ENCODE measurements around the gene PIAS1. TPM values are rescaled to one million over a fixed set of nuclear protein-coding genes. Genes with fewer than 3 reads are reported as not detected.

The PIAS1 gene
- total RNA-seq, 1 donor from 2014 or later, result 56.3 TPM

DNA sequence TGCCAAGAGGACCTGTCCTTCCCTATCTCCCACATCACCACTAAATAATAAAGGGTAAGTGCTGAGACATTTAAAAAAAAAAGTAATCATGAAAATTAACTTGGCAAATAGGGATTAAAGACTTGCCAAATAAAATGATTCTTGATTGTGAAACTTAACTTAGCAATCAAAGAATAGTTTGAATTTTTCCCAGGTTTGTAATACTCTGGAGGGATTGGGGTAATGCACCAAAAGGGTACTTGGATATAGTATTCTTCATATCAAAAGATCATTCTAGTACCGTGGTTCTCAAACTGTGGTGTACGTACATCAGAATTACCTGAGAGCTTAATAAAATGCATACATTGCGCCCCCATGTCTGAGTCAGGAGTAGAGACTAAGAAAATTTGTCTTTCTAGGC lies 122.5 kb downstream of the PIAS1 start:
- no peaks in the 10 kb centered on the region for H3K4me1 Mint-ChIP-seq
- ATAC-seq (ENCODE audit: low read depth), result no peak
- no peak for TF ChIP-seq CTCF (IDR thresholded peaks at IDR 0.05)
- peak overlapping the region; percentile 13 for H3K27ac Mint-ChIP-seq
- H3K4me3 Mint-ChIP-seq, result no peak overlapping the region
- POLR2A ChIA-PET, result interaction anchor here (0.7 kb wide), 1 partner anchor 123 kb away, joined by 4 read pairs; the partner anchor contains the start of gene PIAS1
- DNase-seq, result no peak
- no peaks in the 10 kb centered on the region for H3K9me3 Mint-ChIP-seq
- H3K27me3 Mint-ChIP-seq, result no peaks in the 10 kb centered on the region
- peaks cover 65% of the 10 kb centered on the region for H3K36me3 Mint-ChIP-seq (ENCODE audit: low read depth)
- CTCF ChIA-PET, result no interaction called here
- intact Hi-C loops (cut with micrococcal nuclease), result no loop called here

DNA sequence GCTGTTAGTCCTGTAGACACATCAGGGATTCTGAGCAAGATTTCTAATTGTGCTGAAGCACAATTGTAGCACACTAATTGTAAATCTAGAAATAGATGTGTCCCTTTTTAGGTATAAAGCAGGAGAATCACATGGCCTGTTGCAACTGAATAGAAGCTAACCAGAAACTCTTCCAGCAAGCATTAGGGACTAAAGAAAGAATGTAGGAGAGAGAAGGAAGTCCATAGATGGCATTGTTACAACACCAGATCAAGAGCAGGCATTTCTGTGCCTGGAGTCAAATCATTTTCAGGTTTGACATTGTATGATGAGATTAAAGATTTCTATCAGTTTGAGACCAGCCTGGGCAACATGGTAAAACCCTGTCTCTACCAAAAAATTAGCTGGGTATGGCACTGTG lies 123.6 kb downstream of the PIAS1 start:
- H3K27me3 Mint-ChIP-seq, result no peaks in the 10 kb centered on the region
- POLR2A ChIA-PET, result no interaction called here
- no peaks in the 10 kb centered on the region for H3K4me1 Mint-ChIP-seq

GRCh38 chr15:68183616-68184315 lies 129.7 kb downstream of the PIAS1 start:
- Mint-ChIP-seq H3K9me3 (no peaks in the 10 kb centered on the region), H3K4me1 (no peaks in the 10 kb centered on the region), H3K27me3 (no peaks in the 10 kb centered on the region), H3K4me3 (no peak overlapping the region), H3K27ac (no peak overlapping the region), H3K36me3 (ENCODE audit: low read depth) (peaks cover 73% of the 10 kb centered on the region)
- ChIA-PET POLR2A (no interaction called here), CTCF (no interaction called here)
- ATAC-seq (ENCODE audit: low read depth) (no peak), DNase-seq (no peak)
- intact Hi-C loops (cut with micrococcal nuclease), result no loop called here
- TF ChIP-seq CTCF (IDR thresholded peaks at IDR 0.05), result no peak

More for the DNA sequence above, 123.6 kb downstream of the PIAS1 start:
- no peak for ATAC-seq (ENCODE audit: low read depth)
- CTCF ChIA-PET, result no interaction called here
- no peak for TF ChIP-seq CTCF (IDR thresholded peaks at IDR 0.05)
- intact Hi-C loops (cut with micrococcal nuclease), result no loop called here
- Mint-ChIP-seq H3K36me3 (ENCODE audit: low read depth) (peaks cover 64% of the 10 kb centered on the region), H3K27ac (no peak overlapping the region), H3K9me3 (no peaks in the 10 kb centered on the region), H3K4me3 (no peak overlapping the region)
- no peak for DNase-seq

DNA sequence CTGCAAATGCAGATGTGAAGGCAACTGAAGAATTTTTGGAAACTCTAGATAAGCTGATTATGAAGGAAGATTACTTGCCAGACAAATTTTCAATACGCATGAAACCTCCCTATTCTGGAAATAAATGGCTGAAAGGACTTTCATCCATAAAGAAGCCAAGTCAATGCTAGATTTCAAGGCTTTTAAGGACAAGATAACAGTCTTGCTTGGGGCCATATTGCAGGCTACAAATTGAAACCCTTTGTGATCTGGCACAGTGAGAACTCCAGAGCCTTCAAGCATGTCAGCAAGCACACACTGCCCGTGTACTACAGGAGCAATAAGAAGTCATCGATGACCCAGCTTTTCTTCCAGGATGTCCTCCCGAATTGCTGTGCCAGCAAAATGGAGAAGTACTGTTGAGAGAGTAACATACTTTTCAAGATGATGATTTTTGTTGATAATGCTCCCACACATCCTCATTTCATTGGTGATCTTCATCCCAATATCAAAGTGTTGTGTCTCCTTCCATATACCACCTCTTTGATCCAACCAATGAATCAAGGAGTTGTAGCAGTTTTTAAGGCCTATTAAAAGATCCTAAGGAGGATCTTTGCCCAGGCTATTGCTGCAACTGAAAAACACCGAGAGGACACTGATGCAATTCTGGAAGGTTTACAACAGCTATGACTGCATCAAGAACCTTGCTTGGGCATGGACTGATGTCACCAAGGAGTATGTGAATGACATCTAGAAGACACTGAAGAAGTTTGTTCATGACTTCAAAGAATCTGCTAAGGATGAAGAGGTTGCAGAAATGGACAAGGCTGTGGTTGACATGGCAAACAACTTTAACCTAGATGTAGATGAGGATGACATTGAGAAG lies 130.7 kb downstream of the PIAS1 start:
- intact Hi-C loops (cut with micrococcal nuclease), result no loop called here
- Mint-ChIP-seq H3K27ac (no peak overlapping the region), H3K4me1 (peaks cover 2% of the 10 kb centered on the region), H3K9me3 (no peaks in the 10 kb centered on the region), H3K36me3 (ENCODE audit: low read depth) (peaks cover 79% of the 10 kb centered on the region), H3K27me3 (no peaks in the 10 kb centered on the region), H3K4me3 (no peak overlapping the region)
- POLR2A ChIA-PET, result interaction anchor here (1.1 kb wide), 1 partner anchor 131 kb away, joined by 3 read pairs; the partner anchor contains the start of gene PIAS1
- TF ChIP-seq CTCF (IDR thresholded peaks at IDR 0.05), result no peak
- DNase-seq, result no peak
- CTCF ChIA-PET, result no interaction called here
- no peak for ATAC-seq (ENCODE audit: low read depth)

- Mint-ChIP-seq H3K27ac (no peak overlapping the region), H3K27me3 (no peaks in the 10 kb centered on the region), H3K36me3 (ENCODE audit: low read depth) (peaks cover 79% of the 10 kb centered on the region), H3K9me3 (no peaks in the 10 kb centered on the region), H3K4me1 (peaks cover 4% of the 10 kb centered on the region), H3K4me3 (no peak overlapping the region)
- intact Hi-C loops (cut with micrococcal nuclease), result no loop called here
- POLR2A ChIA-PET, result no interaction called here
- CTCF ChIA-PET, result no interaction called here
- DNase-seq, result no peak
- no peak for TF ChIP-seq CTCF (IDR thresholded peaks at IDR 0.05)
- ATAC-seq (ENCODE audit: low read depth), result no peak
Observed at GRCh38 chr15:68186671-68187397, 132.7 kb downstream of the PIAS1 start.

Data from activated B cell treated with CpG ODN at 0.5 μM for 24 hours (primary cell).